SK-MEL-5 (cell line): ENCODE results near the gene FAM181A. TPM values are rescaled to one million over a fixed set of nuclear protein-coding genes. Genes with fewer than 3 reads are reported as not detected.

Experiments used
- small RNA-seq, 2 experiments: library from RNA; depleted of rRNA; stranded (forward); fragments of <200 nt; gene quantifications; one replicate each; pipeline ENCODE3, GENCODE V24; 2014
- total RNA-seq: library from RNA; depleted of rRNA; stranded (reverse); fragments of >200 nt; shearing (Covaris generic); gene quantifications from 2 replicates; pipeline ENCODE4 v1.2.3, GENCODE V29; 2014; rRNA removed

The FAM181A gene
- total RNA-seq, 1 experiment from 2014 or later = not detected

Small RNA genes lying within 50 kb of the gene (small RNA-seq; reads per million reads assigned to genes)
- 0 reads per million in 2 experiments for gene MIR4506

Other genes with a start within 250 kb of the FAM181A start
- gene PRIMA1, start 138.9 kb upstream of the FAM181A start, total RNA-seq = 0.95 and 1.0 TPM in 2 replicates
- gene ASB2, start 49.2 kb downstream of the FAM181A start, total RNA-seq = 3.8 and 3.9 TPM in 2 replicates
- not detected in 2 replicates for gene CCDC197, start 70.0 kb downstream of the FAM181A start, total RNA-seq
- gene OTUB2, start 99.0 kb downstream of the FAM181A start, total RNA-seq = 3.5 and 4.4 TPM in 2 replicates
- 235 and 237 TPM in 2 replicates for gene DDX24, start 153.9 kb downstream of the FAM181A start, total RNA-seq
- 9.0 and 11.2 TPM in 2 replicates for gene IFI27L1, start 154.0 kb downstream of the FAM181A start, total RNA-seq
- gene IFI27, start 183.4 kb downstream of the FAM181A start, total RNA-seq = not detected in 2 replicates
- 51.7 and 64.5 TPM in 2 replicates for gene IFI27L2, start 202.3 kb downstream of the FAM181A start, total RNA-seq
- gene PPP4R4, start 247.0 kb downstream of the FAM181A start, total RNA-seq = 4.9 and 5.8 TPM in 2 replicates